GM19438 (cell line): Measurements from ENCODE around the gene ANKRD18A.
"Not testable (repeated sequence)": the region's sequence is repeated elsewhere in the genome, so short reads cannot be mapped to it uniquely, and the experiment has no call there.

Source experiments
- ATAC-seq: cut with Tn5 transposase; IDR thresholded peaks from one replicate; pipeline ENCODE4 v1.9.1; 2021; ENCODE audit warnings: low read depth; ENCODE audit not compliant: unreplicated experiment

Gene ANKRD18A

DNA sequence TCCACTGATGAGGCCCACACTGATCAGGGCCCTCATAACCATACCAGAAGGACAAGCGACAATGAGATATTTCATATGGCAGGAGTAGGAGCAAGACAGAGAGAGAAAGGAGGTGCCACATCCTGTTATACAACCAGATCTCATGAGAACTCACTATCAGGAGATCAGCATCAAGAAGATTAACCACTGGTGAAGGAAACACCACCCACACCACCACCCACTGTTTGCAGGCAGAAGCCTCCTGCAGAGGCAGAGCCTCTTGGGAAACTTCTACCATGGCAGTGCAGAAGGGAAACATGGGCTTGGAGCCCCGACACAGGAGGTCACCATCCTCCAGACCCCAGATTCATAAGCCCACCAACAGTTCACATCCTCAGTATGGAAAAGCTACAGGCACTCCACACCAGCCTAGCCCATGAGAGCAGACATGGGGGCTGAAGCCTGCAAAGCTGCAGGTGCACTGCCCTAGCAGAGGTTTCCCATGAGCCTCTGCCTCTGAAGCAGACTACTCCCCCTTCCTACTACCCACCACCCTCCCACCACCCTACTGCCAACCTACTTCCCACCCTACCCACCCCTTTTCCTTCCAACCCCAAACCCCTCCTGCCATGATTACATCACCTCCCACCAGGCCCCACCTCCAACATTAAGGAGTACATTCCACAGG is 73.8 kb downstream of the ANKRD18A start:
- ATAC-seq: not testable (repeated sequence)

DNA sequence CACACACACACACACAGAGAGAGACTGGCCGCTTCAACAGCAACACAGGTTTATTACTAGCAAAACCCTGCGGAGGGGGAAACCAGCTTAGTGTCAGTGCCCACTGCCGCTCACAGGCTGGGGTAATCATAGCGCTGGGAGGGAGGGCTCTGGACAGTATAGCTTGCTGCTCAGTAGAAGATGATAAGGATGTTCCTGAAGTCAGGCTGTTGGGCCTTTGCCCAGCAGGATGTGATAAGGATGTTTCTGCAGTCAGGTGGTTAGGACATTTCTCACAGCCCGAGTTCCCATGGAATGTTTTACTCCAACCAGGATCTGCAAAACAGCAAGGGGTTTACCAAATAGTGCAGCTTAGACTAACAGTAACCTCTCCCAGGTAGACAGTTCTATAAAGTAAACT is 79.9 kb downstream of the ANKRD18A start:
- ATAC-seq: not testable (repeated sequence)

DNA sequence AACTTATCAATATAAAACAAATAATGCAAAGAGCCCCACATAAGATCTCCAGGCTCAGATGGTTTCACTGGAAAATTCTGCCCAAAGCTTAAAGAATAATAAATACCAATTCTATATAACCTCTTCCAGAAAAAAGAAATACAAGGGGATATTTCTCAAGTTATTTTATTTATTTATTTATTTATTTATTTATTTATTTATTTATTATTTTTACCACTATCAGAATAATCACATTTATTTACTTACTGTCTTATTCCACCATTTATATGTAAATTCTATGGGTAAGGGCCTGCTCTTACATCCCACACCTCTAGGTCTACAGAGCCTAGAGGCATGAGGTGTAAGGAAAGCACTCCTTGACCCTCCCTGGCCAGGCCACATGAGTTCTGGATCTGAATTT is 91.1 kb downstream of the ANKRD18A start:
- no peak for ATAC-seq

DNA sequence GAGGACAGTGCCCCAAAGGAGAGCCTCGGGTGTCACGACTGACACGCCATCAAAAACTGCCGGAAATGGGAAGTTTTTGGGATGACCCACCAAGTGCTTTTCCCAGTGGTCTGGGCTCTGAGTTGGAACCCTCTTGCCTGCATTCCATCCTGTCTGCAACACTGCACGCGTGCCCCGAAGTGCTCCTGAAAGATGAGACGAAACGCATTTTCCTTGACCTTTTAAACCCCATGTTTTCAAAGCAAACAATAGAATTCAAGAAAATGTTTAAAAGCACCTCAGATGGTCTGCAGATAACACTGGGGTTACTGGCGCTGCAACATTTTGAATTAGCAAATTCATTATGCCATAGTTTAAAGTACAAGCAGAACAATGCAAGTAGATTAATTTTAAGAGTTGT is 92.9 kb downstream of the ANKRD18A start:
- ATAC-seq: no peak

DNA sequence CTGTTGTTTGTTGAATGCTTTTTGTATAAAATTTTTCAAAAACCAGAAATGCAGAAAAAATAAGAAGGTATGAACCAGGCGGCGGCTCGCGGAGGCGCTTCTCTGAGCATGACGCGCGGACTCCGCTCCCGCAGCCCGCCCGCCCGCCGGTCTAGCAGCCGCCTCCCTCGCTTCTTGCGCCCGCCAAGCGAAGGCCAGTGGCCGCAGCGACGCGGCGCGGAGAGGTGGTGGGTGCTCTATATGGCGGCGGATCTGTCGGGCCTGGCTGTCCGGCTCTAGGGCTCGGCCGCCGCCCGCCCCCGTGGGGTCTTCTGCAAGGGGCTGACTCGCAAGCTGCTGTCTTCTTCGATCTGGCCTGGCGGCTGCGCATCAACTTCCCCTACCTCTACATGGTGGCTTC is 93.8 kb downstream of the ANKRD18A start:
- no peak for ATAC-seq

DNA sequence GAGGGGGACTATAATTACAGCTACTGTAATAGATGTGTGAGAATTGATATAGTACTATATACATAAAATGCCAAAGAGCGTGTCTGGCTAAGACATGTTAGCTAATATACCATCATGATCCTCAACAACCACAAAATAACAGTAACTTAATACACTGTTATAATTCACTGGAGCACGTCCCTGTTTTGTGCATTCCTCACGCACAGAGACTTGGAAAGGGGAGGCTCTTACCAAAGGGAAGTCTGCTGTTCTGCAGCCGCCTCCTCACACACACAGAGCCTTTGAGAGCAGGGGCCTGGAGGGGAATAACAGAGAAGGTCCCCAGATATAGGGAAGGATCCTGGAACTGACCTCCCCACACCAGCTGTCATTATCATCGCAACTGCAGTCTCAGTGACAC is 97.3 kb downstream of the ANKRD18A start:
- no peak for ATAC-seq

DNA sequence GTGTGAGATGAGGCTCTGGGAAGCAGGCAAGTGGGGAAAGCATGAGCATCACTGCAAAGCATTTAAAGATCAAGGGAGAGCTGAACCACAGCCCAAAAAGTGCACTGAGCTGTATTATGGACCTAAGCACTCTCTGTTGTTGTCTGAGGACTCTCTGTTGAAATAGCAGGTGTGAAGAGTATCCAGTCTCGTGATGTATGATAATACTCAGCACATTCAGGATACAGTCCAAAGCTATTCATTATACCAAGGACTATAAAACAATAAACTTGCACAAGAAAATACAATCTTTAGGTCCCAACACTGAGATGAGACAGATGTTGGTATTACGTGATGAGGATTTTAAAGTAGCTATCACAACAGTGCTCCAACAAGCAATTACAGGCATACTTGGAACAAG is 98.6 kb downstream of the ANKRD18A start:
- ATAC-seq: no peak
